HL-60 (cell line): ENCODE measurements around the gene DEPDC1.

Experiments
- DNase-seq, 2 experiments: peaks; one replicate each; pipeline ENCODE4 v3.0.0-alpha.2; 2010 to 2020; ENCODE audit warnings: low read depth in 1 of 2, low spot score in 1 of 2
- H3K27ac ChIP-seq: fragments of 250-450 bp; sonication (Bioruptor Pico); replicated peaks from 2 replicates; pipeline ENCODE4 v1.5.1; 2020; ENCODE audit warnings: mild to moderate bottlenecking, moderate library complexity
- H3K27me3 ChIP-seq: fragments of 250-450 bp; sonication (Bioruptor Pico); 2 replicates; pipeline ENCODE4 v1.5.1; 2021; ENCODE audit warnings: mild to moderate bottlenecking, moderate library complexity; ENCODE audit not compliant: insufficient read depth, poor library complexity, severe bottlenecking
- H3K4me3 ChIP-seq: replicated peaks from 2 replicates; pipeline ENCODE4 v1.5.1; 2011; ENCODE audit warnings: mild to moderate bottlenecking, control low read depth, low read length; ENCODE audit not compliant: insufficient read depth
- GABPA ChIP-seq: IDR thresholded peaks from 2 replicates; pipeline ENCODE4 v1.6.1; 2012; ENCODE audit warnings: low read depth
- POLR2AphosphoS5 ChIP-seq: IDR thresholded peaks from 2 replicates; pipeline ENCODE4 v1.6.1; 2012; ENCODE audit warnings: low read depth
- SPI1 ChIP-seq: IDR thresholded peaks from 2 replicates; pipeline ENCODE4 v1.6.1; 2012; ENCODE audit warnings: low read depth, mild to moderate bottlenecking, borderline replicate concordance
- TF ChIP-seq, protein P1 (sequence below): IDR thresholded peaks from one replicate; pipeline ENCODE4 v1.5.1; 2011; ENCODE audit warnings: low read length, control low read depth, inconsistent platforms; ENCODE audit not compliant: insufficient read depth
- TF ChIP-seq, protein P2 (sequence below): IDR thresholded peaks from 2 replicates; pipeline ENCODE4 v1.6.1; 2012; ENCODE audit warnings: low read depth; ENCODE audit not compliant: insufficient replicate concordance

The DEPDC1 gene

DNA sequence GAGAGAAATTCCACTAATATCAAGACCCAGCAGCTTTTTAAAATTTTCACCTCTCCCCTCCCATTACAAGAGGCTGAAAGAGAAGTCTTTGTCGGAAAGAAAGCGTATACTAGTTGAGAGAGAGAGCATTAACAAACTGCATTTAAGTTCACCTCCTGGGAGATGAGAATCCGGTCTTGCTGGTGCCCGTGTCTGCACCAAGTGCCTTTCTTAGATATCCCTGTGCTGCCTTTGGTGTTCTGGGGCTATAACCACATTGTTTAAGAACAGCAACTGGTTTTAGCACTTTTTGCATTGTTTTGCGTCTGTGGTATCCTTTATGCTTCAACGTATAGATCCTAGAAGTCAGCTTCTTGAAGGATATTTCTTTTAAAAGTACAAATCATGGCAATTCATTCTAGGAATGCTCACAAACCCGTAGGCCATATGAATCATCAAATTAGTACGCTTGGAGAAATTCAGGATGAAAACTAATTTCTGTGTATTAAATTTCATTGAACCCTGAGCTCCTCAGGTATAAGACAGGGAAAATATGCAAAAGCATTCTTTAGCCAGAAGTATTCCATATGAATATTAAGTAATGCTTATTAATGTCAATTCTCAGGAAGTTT lies 43.7 kb downstream of the DEPDC1 start:
- TF ChIP-seq, protein P1, sequence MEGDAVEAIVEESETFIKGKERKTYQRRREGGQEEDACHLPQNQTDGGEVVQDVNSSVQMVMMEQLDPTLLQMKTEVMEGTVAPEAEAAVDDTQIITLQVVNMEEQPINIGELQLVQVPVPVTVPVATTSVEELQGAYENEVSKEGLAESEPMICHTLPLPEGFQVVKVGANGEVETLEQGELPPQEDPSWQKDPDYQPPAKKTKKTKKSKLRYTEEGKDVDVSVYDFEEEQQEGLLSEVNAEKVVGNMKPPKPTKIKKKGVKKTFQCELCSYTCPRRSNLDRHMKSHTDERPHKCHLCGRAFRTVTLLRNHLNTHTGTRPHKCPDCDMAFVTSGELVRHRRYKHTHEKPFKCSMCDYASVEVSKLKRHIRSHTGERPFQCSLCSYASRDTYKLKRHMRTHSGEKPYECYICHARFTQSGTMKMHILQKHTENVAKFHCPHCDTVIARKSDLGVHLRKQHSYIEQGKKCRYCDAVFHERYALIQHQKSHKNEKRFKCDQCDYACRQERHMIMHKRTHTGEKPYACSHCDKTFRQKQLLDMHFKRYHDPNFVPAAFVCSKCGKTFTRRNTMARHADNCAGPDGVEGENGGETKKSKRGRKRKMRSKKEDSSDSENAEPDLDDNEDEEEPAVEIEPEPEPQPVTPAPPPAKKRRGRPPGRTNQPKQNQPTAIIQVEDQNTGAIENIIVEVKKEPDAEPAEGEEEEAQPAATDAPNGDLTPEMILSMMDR = no peak
- TF ChIP-seq, protein P2, sequence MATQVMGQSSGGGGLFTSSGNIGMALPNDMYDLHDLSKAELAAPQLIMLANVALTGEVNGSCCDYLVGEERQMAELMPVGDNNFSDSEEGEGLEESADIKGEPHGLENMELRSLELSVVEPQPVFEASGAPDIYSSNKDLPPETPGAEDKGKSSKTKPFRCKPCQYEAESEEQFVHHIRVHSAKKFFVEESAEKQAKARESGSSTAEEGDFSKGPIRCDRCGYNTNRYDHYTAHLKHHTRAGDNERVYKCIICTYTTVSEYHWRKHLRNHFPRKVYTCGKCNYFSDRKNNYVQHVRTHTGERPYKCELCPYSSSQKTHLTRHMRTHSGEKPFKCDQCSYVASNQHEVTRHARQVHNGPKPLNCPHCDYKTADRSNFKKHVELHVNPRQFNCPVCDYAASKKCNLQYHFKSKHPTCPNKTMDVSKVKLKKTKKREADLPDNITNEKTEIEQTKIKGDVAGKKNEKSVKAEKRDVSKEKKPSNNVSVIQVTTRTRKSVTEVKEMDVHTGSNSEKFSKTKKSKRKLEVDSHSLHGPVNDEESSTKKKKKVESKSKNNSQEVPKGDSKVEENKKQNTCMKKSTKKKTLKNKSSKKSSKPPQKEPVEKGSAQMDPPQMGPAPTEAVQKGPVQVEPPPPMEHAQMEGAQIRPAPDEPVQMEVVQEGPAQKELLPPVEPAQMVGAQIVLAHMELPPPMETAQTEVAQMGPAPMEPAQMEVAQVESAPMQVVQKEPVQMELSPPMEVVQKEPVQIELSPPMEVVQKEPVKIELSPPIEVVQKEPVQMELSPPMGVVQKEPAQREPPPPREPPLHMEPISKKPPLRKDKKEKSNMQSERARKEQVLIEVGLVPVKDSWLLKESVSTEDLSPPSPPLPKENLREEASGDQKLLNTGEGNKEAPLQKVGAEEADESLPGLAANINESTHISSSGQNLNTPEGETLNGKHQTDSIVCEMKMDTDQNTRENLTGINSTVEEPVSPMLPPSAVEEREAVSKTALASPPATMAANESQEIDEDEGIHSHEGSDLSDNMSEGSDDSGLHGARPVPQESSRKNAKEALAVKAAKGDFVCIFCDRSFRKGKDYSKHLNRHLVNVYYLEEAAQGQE = no peak
- no peak for TF ChIP-seq SPI1
- no peak for TF ChIP-seq GABPA
- TF ChIP-seq POLR2AphosphoS5 = no peak
- DNase-seq = no peak
- Histone ChIP-seq H3K27me3 (peaks cover 2% of the 10 kb centered on the region), H3K4me3 (no peak overlapping the region), H3K27ac (no peak overlapping the region)

DNA sequence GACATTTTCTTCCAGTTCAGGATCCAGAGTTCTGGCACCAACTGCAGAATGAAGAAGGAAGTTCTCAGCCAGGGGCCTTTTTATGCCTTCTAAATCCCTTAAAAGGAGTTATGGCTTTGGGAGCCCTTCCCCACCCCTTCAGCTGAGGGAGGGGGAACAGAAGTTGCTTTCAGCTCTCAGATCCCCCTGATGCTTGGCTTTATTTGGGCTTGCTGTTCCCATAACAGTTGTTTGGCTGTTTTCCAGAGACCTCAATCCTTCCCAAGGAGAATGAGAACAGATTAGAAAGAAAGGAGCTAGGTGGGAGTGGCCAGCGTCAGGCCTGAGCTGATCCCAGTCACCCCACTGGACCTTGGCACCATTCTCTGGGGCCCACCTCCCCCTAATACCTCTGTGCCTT lies 47.0 kb downstream of the DEPDC1 start, which contains the start of gene RPE65:
Gene RPE65 (minus strand): TSS at position 54 of the 400 bp plus-strand sequence. CDS start 49 bp downstream, at position 5.
- TF ChIP-seq, protein P2 = no peak
- no peak for TF ChIP-seq POLR2AphosphoS5
- TF ChIP-seq, protein P1 = no peak
- no peak for TF ChIP-seq SPI1
- no peak for TF ChIP-seq GABPA
- Histone ChIP-seq H3K27ac (no peak within 1 kb of the TSS), H3K4me3 (no peak within 1 kb of the TSS), H3K27me3 (no peaks in the 10 kb centered on the region)
- no peak for DNase-seq

GRCh38 chr1:68448365-68448764 lies 48.5 kb downstream of the DEPDC1 start:
- Histone ChIP-seq H3K4me3 (no peak overlapping the region), H3K27ac (no peak overlapping the region), H3K27me3 (no peaks in the 10 kb centered on the region)
- DNase-seq = no peak
- no peak for TF ChIP-seq GABPA

DNA sequence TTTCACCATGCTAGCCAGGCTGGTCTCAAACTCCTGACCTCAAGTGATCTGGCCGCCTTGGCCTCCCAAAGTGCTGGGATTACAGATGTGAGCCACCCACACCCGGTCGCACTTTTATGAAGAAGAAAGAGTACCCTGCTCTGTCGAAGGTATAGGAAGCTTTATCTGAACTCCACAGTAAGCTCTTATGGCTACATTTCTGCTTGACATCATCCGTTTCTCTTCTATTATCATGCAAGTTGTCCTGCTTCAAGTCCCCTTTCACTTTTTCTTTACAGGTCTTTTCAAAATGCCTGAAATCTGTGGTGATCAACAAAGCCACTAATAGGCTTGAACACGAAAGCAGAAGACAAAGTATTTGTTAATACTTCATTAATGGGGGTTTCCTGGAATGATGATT lies 51.2 kb downstream of the DEPDC1 start:
- H3K4me3 ChIP-seq = no peak overlapping the region
- no peak for TF ChIP-seq POLR2AphosphoS5
- TF ChIP-seq, protein P2 = no peak
- TF ChIP-seq, protein P1 = no peak
- no peak for TF ChIP-seq GABPA
- no peak for TF ChIP-seq SPI1

More for the DNA sequence above, 51.2 kb downstream of the DEPDC1 start:
- Histone ChIP-seq H3K27me3 (no peaks in the 10 kb centered on the region), H3K27ac (no peak overlapping the region)
- DNase-seq = no peak
